ENCODE measurements around the gene CMIP.
"Not testable (repeated sequence)": the region's sequence is repeated elsewhere in the genome, so short reads cannot be mapped to it uniquely, and the experiment has no call there.

Gene CMIP

GRCh38 chr16:81739503-81739902 lies 294.9 kb downstream of the CMIP start:
- Histone ChIP-seq H3K9ac (ENCODE audit: low read length) (no peak overlapping the region), H3K14ac (ENCODE audit: low read length in 2 of 2) (no peak overlapping the region), H3K79me1 (replicated peaks; ENCODE audit: low read length, poor library complexity, severe bottlenecking) (no peaks in the 10 kb centered on the region), H2BK5ac (ENCODE audit: low read depth, low read length, poor library complexity, severe bottlenecking) (no peak overlapping the region), H3K4me2 (ENCODE audit: low read length, poor library complexity, severe bottlenecking) (no peak overlapping the region), H3K4me1 (ENCODE audit: control insufficient read depth, insufficient read depth, low read depth, low read length) (no peaks in the 10 kb centered on the region), H3K9me3 (ENCODE audit: control insufficient read depth, low read length) (no peaks in the 10 kb centered on the region), H2BK15ac (ENCODE audit: low read depth, poor library complexity, severe bottlenecking) (no peak overlapping the region), H3K4ac (ENCODE audit: low read depth in 1 of 2, low read length in 2 of 2) (no peak overlapping the region), H4K91ac (ENCODE audit: low read length) (no peak overlapping the region), H3K4me3 (ENCODE audit: insufficient read depth in 1 of 2, low read depth in 1 of 2, low read length in 2 of 2) (no peak overlapping the region), H2AFZ (ENCODE audit: low read depth, low read length) (no peak overlapping the region), H3K23ac (ENCODE audit: low read length in 2 of 2) (no peak overlapping the region), H2BK120ac (ENCODE audit: low read depth, low read length) (no peak overlapping the region), H3K27ac (ENCODE audit: low read length, poor library complexity, severe bottlenecking) (no peak overlapping the region), H2AK5ac (ENCODE audit: low read length, severe bottlenecking) (no peak overlapping the region), H4K8ac (ENCODE audit: low read length) (no peak overlapping the region), H3K27me3 (ENCODE audit: control insufficient read depth in 1 of 2, insufficient read depth in 1 of 2, low read length in 2 of 2) (peaks cover 10 to 16% of the 10 kb centered on the region in 2 experiments), H2BK12ac (ENCODE audit: low read length in 2 of 2) (no peak overlapping the region), H3K36me3 (ENCODE audit: control insufficient read depth in 1 of 2, insufficient read depth in 2 of 2, low read depth in 1 of 2, low read length in 2 of 2) (no peaks in the 10 kb centered on the region), H3K18ac (ENCODE audit: low read depth in 1 of 2, low read length in 2 of 2) (no peak overlapping the region)
- WGBS = 87% methylated on average over 6 of the region's 8 CpGs
- DNase-seq = no peak

GRCh38 chr16:81740169-81740568 lies 295.6 kb downstream of the CMIP start:
- peaks cover 10 to 16% of the 10 kb centered on the region in 2 experiments for H3K27me3 ChIP-seq (ENCODE audit: control insufficient read depth in 1 of 2, insufficient read depth in 1 of 2, low read length in 2 of 2)

GRCh38 chr16:81741430-81741770 lies 296.8 kb downstream of the CMIP start:
- not testable (repeated sequence) for H3K27ac ChIP-seq (ENCODE audit: low read length, poor library complexity, severe bottlenecking); H4K8ac ChIP-seq (ENCODE audit: low read length); H3K9ac ChIP-seq (ENCODE audit: low read length); H3K18ac ChIP-seq (ENCODE audit: low read depth in 1 of 2, low read length in 2 of 2); H2BK15ac ChIP-seq (ENCODE audit: low read depth, poor library complexity, severe bottlenecking); H3K4me3 ChIP-seq (ENCODE audit: insufficient read depth in 1 of 2, low read depth in 1 of 2, low read length in 2 of 2); H2BK5ac ChIP-seq (ENCODE audit: low read depth, low read length, poor library complexity, severe bottlenecking); H3K4me2 ChIP-seq (ENCODE audit: low read length, poor library complexity, severe bottlenecking); H2AK5ac ChIP-seq (ENCODE audit: low read length, severe bottlenecking); H2AFZ ChIP-seq (ENCODE audit: low read depth, low read length); H3K4me1 ChIP-seq (ENCODE audit: control insufficient read depth, insufficient read depth, low read depth, low read length); H3K23ac ChIP-seq (ENCODE audit: low read length in 2 of 2); H4K91ac ChIP-seq (ENCODE audit: low read length); H2BK120ac ChIP-seq (ENCODE audit: low read depth, low read length); H2BK12ac ChIP-seq (ENCODE audit: low read length in 2 of 2); H3K9me3 ChIP-seq (ENCODE audit: control insufficient read depth, low read length); H3K14ac ChIP-seq (ENCODE audit: low read length in 2 of 2); H3K4ac ChIP-seq (ENCODE audit: low read depth in 1 of 2, low read length in 2 of 2); DNase-seq; H3K36me3 ChIP-seq (ENCODE audit: control insufficient read depth in 1 of 2, insufficient read depth in 2 of 2, low read depth in 1 of 2, low read length in 2 of 2); H3K79me1 ChIP-seq (replicated peaks; ENCODE audit: low read length, poor library complexity, severe bottlenecking)
- WGBS = 90% methylated on average over 5 of the region's 6 CpGs
- peaks cover 10 to 16% of the 10 kb centered on the region in 2 experiments for H3K27me3 ChIP-seq (ENCODE audit: control insufficient read depth in 1 of 2, insufficient read depth in 1 of 2, low read length in 2 of 2)

More at GRCh38 chr16:81740169-81740568, 295.6 kb downstream of the CMIP start:
- H3K36me3 ChIP-seq (ENCODE audit: control insufficient read depth in 1 of 2, insufficient read depth in 2 of 2, low read depth in 1 of 2, low read length in 2 of 2) = no peaks in the 10 kb centered on the region
- no peak overlapping the region for H3K9ac ChIP-seq (ENCODE audit: low read length)
- H3K23ac ChIP-seq (ENCODE audit: low read length in 2 of 2) = no peak overlapping the region
- no peaks in the 10 kb centered on the region for H3K4me1 ChIP-seq (ENCODE audit: control insufficient read depth, insufficient read depth, low read depth, low read length)
- whole genome bisulfite sequencing = 80% methylated on average over 7 of the region's 8 CpGs
- no peak overlapping the region for H4K8ac ChIP-seq (ENCODE audit: low read length)
- no peak overlapping the region for H2BK12ac ChIP-seq (ENCODE audit: low read length in 2 of 2)
- no peak overlapping the region for H2BK120ac ChIP-seq (ENCODE audit: low read depth, low read length)
- H3K4ac ChIP-seq (ENCODE audit: low read depth in 1 of 2, low read length in 2 of 2) = no peak overlapping the region
- H2BK5ac ChIP-seq (ENCODE audit: low read depth, low read length, poor library complexity, severe bottlenecking) = no peak overlapping the region
- no peaks in the 10 kb centered on the region for H3K9me3 ChIP-seq (ENCODE audit: control insufficient read depth, low read length)
- H3K4me2 ChIP-seq (ENCODE audit: low read length, poor library complexity, severe bottlenecking) = no peak overlapping the region
- H3K4me3 ChIP-seq (ENCODE audit: insufficient read depth in 1 of 2, low read depth in 1 of 2, low read length in 2 of 2) = no peak overlapping the region
- H2AK5ac ChIP-seq (ENCODE audit: low read length, severe bottlenecking) = no peak overlapping the region
- no peak overlapping the region for H4K91ac ChIP-seq (ENCODE audit: low read length)
- no peak overlapping the region for H2AFZ ChIP-seq (ENCODE audit: low read depth, low read length)
- DNase-seq = no peak
- no peak overlapping the region for H3K27ac ChIP-seq (ENCODE audit: low read length, poor library complexity, severe bottlenecking)
- no peaks in the 10 kb centered on the region for H3K79me1 ChIP-seq (replicated peaks; ENCODE audit: low read length, poor library complexity, severe bottlenecking)
- no peak overlapping the region for H2BK15ac ChIP-seq (ENCODE audit: low read depth, poor library complexity, severe bottlenecking)
- H3K18ac ChIP-seq (ENCODE audit: low read depth in 1 of 2, low read length in 2 of 2) = no peak overlapping the region
- H3K14ac ChIP-seq (ENCODE audit: low read length in 2 of 2) = no peak overlapping the region

GRCh38 chr16:81744385-81744784 lies 299.8 kb downstream of the CMIP start:
- Histone ChIP-seq H3K79me1 (replicated peaks; ENCODE audit: low read length, poor library complexity, severe bottlenecking) (no peaks in the 10 kb centered on the region), H3K4ac (ENCODE audit: low read depth in 1 of 2, low read length in 2 of 2) (no peak overlapping the region)
- WGBS = 93% methylated on average over 4 of the region's 4 CpGs

More at GRCh38 chr16:81744385-81744784, 299.8 kb downstream of the CMIP start:
- Histone ChIP-seq H3K9me3 (ENCODE audit: control insufficient read depth, low read length) (no peaks in the 10 kb centered on the region), H3K9ac (ENCODE audit: low read length) (no peak overlapping the region), H3K27ac (ENCODE audit: low read length, poor library complexity, severe bottlenecking) (no peak overlapping the region), H2AFZ (ENCODE audit: low read depth, low read length) (no peak overlapping the region), H3K36me3 (ENCODE audit: control insufficient read depth in 1 of 2, insufficient read depth in 2 of 2, low read depth in 1 of 2, low read length in 2 of 2) (no peaks in the 10 kb centered on the region), H3K4me3 (ENCODE audit: insufficient read depth in 1 of 2, low read depth in 1 of 2, low read length in 2 of 2) (no peak overlapping the region), H3K23ac (ENCODE audit: low read length in 2 of 2) (no peak overlapping the region), H2AK5ac (ENCODE audit: low read length, severe bottlenecking) (no peak overlapping the region), H3K18ac (ENCODE audit: low read depth in 1 of 2, low read length in 2 of 2) (no peak overlapping the region), H3K4me2 (ENCODE audit: low read length, poor library complexity, severe bottlenecking) (no peak overlapping the region), H4K8ac (ENCODE audit: low read length) (no peak overlapping the region), H3K4me1 (ENCODE audit: control insufficient read depth, insufficient read depth, low read depth, low read length) (peaks cover 4% of the 10 kb centered on the region), H2BK15ac (ENCODE audit: low read depth, poor library complexity, severe bottlenecking) (no peak overlapping the region), H4K91ac (ENCODE audit: low read length) (no peak overlapping the region), H2BK12ac (ENCODE audit: low read length in 2 of 2) (no peak overlapping the region), H3K27me3 (ENCODE audit: control insufficient read depth in 1 of 2, insufficient read depth in 1 of 2, low read length in 2 of 2) (peaks cover 10 to 13% of the 10 kb centered on the region in 2 experiments), H3K14ac (ENCODE audit: low read length in 2 of 2) (no peak overlapping the region), H2BK120ac (ENCODE audit: low read depth, low read length) (no peak overlapping the region), H2BK5ac (ENCODE audit: low read depth, low read length, poor library complexity, severe bottlenecking) (no peak overlapping the region)
- DNase-seq = no peak
